ENCODE data around the gene CCDC85C.
A peak's percentile ranks its signal among the peaks of the same experiment; 100 is the strongest.

Gene CCDC85C

DNA sequence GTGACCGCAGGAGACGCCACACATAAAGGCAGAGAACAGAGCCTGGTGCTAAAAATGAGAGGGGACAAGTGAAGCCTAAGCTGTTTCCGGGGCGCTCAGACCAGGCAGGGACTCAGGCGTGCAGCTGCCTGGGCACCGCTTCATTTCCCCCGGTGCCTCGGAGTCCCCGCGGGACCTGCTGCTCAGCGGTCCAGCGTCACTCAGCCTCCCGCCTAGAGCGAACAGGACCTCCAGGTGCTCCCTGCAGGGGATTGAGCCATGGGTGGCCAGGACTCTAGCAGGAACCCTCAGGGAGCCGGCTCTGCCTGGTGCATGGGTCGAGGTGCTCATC, 31.0 kb downstream of the CCDC85C start:
- Histone ChIP-seq H3K23ac (ENCODE audit: low read length) (no peak overlapping the region), H4K8ac (ENCODE audit: low read depth, low read length) (no peak overlapping the region), H2BK120ac (ENCODE audit: low read depth, low read length) (peak overlapping the region; percentile 6), H2AK5ac (ENCODE audit: low read length) (peak overlapping the region; percentile 81), H4K5ac (ENCODE audit: low read length) (no peak overlapping the region), H3K4me3 (ENCODE audit: low read length) (no peak overlapping the region), H2BK15ac (replicated peaks; ENCODE audit: low read depth) (no peak overlapping the region), H2BK5ac (ENCODE audit: low read length) (no peak overlapping the region), H3K4me2 (ENCODE audit: low read length) (no peak overlapping the region), H3K79me1 (ENCODE audit: low read length) (peaks cover 2% of the 10 kb centered on the region), H3K56ac (ENCODE audit: low read length) (peak overlapping the region; percentile 53), H3K27me3 (ENCODE audit: insufficient read depth, low read length, poor library complexity) (no peaks in the 10 kb centered on the region), H3K9ac (ENCODE audit: low read length) (no peak overlapping the region), H3K79me2 (ENCODE audit: control insufficient read depth, insufficient read depth, low read length) (peaks cover 3% of the 10 kb centered on the region), H3K4ac (ENCODE audit: low read depth, low read length) (peak overlapping the region; percentile 27), H3K18ac (ENCODE audit: low read length) (peak overlapping the region; percentile 3), H3K27ac (ENCODE audit: low read depth, low read length) (no peak overlapping the region), H3K4me1 (ENCODE audit: control insufficient read depth, low read depth, low read length) (peaks cover 57% of the 10 kb centered on the region), H3K36me3 (ENCODE audit: control insufficient read depth, insufficient read depth, low read length) (no peaks in the 10 kb centered on the region)
- WGBS (ENCODE audit: extremely low coverage, insufficient coverage, low lambda C conversion rate): no CpG with 5 or more reads among the region's 16 CpGs
- DNase-seq: no peak

DNA sequence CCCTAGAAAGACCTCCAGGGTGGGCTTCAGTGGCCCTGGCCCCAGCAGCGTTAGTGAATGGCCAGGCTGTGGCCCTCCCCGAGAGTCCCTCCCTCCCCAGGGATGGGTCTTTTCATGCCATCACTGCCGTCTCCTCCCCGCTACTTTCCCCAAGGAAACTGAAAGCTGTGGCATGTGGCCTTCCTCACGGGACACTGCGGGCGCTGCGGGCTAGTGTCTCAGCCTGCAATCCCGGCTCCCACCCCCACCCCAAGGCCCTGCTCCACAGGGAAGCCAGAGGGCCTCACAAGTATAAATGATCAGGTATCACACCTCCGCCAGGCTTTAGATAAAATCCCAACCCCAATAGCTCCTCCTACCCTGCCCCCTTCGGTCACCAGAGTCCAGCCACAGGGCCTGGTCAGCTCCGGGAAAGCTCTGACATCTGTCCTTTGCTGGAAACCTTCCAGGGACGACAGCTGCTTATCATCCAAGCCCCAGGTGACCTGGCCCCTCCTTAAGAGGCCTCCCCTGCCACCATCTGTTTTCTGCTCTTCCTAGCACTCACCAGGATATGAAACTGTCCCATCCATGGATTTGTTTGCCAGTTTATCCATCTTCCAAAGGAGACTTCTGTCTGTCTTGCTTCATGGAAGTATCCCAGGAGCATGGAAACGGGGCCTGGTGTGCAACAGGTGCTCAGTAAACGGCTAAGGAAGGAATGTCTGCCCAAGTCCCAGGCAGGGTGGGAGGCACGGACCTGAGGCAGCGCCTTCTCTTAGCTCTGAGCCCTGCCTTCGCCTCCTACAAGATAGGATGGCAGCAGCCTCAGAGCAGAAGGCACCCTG, 31.6 kb downstream of the CCDC85C start:
- Histone ChIP-seq H3K79me2 (ENCODE audit: control insufficient read depth, insufficient read depth, low read length) (peaks cover 3% of the 10 kb centered on the region), H2AK5ac (ENCODE audit: low read length) (peak overlapping the region; percentile 97), H3K4me3 (ENCODE audit: low read length) (no peak overlapping the region), H3K23ac (ENCODE audit: low read length) (no peak overlapping the region), H4K8ac (ENCODE audit: low read depth, low read length) (no peak overlapping the region), H3K36me3 (ENCODE audit: control insufficient read depth, insufficient read depth, low read length) (no peaks in the 10 kb centered on the region), H3K27me3 (ENCODE audit: insufficient read depth, low read length, poor library complexity) (no peaks in the 10 kb centered on the region), H3K4me1 (ENCODE audit: control insufficient read depth, low read depth, low read length) (peaks cover 57% of the 10 kb centered on the region), H2BK5ac (ENCODE audit: low read length) (peak overlapping the region; percentile 76), H3K56ac (ENCODE audit: low read length) (peak overlapping the region; percentile 64), H3K18ac (ENCODE audit: low read length) (peak overlapping the region; percentile 31), H2BK120ac (ENCODE audit: low read depth, low read length) (peak overlapping the region; percentile 6), H3K27ac (ENCODE audit: low read depth, low read length) (no peak overlapping the region), H2BK15ac (replicated peaks; ENCODE audit: low read depth) (no peak overlapping the region), H3K4me2 (ENCODE audit: low read length) (no peak overlapping the region), H3K9ac (ENCODE audit: low read length) (no peak overlapping the region), H3K79me1 (ENCODE audit: low read length) (peaks cover 2% of the 10 kb centered on the region), H4K5ac (ENCODE audit: low read length) (no peak overlapping the region), H3K4ac (ENCODE audit: low read depth, low read length) (peak overlapping the region; percentile 29)
- no CpG with 5 or more reads among the region's 18 CpGs for WGBS (ENCODE audit: extremely low coverage, insufficient coverage, low lambda C conversion rate)
- peak; percentile 39 for DNase-seq

DNA sequence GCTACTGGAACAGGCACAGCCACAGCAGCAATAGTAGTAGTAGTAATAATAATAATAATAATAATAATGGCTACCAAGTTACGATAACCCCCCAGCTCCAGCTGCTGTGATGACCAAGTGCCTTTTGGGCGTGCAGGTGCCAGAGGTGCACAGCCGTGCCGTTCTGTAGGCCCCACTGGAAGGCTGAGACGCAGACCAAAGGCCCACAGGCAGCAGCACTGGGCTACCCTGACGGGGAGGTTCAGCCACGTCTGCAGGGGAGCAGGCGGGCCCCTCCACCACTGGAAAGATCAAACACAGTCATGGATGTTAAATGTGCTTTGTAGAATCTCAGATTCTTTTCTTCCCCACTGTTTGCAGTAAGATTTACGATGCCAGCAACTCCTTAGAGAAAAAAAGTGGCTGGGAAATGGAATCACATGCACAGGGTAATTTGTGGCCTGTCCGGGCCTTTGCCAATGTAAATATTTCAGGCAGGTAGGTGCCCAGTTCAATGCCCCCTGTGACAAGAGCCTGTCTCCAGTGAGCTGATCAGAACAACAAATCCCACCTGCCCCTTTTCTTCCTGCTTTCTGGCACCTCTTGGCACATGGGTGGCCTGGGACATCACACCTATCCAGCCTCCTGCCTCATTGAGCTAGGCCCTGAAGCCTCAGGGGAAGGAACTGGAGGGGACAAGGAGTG, 32.6 kb downstream of the CCDC85C start:
- Histone ChIP-seq H4K5ac (ENCODE audit: low read length) (no peak overlapping the region), H3K18ac (ENCODE audit: low read length) (peak overlapping the region; percentile 31), H3K79me2 (ENCODE audit: control insufficient read depth, insufficient read depth, low read length) (peaks cover 3% of the 10 kb centered on the region), H2BK5ac (ENCODE audit: low read length) (peak overlapping the region; percentile 76), H3K79me1 (ENCODE audit: low read length) (peaks cover 2% of the 10 kb centered on the region), H3K23ac (ENCODE audit: low read length) (no peak overlapping the region), H3K36me3 (ENCODE audit: control insufficient read depth, insufficient read depth, low read length) (no peaks in the 10 kb centered on the region), H3K27ac (ENCODE audit: low read depth, low read length) (no peak overlapping the region), H3K4me1 (ENCODE audit: control insufficient read depth, low read depth, low read length) (peaks cover 54% of the 10 kb centered on the region), H3K9ac (ENCODE audit: low read length) (no peak overlapping the region), H3K4me3 (ENCODE audit: low read length) (no peak overlapping the region), H3K56ac (ENCODE audit: low read length) (peak overlapping the region; percentile 79), H3K4ac (ENCODE audit: low read depth, low read length) (no peak overlapping the region), H3K27me3 (ENCODE audit: insufficient read depth, low read length, poor library complexity) (no peaks in the 10 kb centered on the region), H2BK15ac (replicated peaks; ENCODE audit: low read depth) (no peak overlapping the region), H4K8ac (ENCODE audit: low read depth, low read length) (no peak overlapping the region), H3K4me2 (ENCODE audit: low read length) (no peak overlapping the region), H2AK5ac (ENCODE audit: low read length) (peak overlapping the region; percentile 97), H2BK120ac (ENCODE audit: low read depth, low read length) (no peak overlapping the region)
- no CpG with 5 or more reads among the region's 10 CpGs for WGBS (ENCODE audit: extremely low coverage, insufficient coverage, low lambda C conversion rate)
- no peak for DNase-seq

GRCh38 chr14:99570544-99571302, 33.3 kb downstream of the CCDC85C start:
- H2BK120ac ChIP-seq (ENCODE audit: low read depth, low read length): peak overlapping the region; percentile 14
- no peak overlapping the region for H4K8ac ChIP-seq (ENCODE audit: low read depth, low read length)
- no CpG with 5 or more reads among the region's 12 CpGs for WGBS (ENCODE audit: extremely low coverage, insufficient coverage, low lambda C conversion rate)
- H2AK5ac ChIP-seq (ENCODE audit: low read length): no peak overlapping the region
- peak overlapping the region; percentile 56 for H3K4ac ChIP-seq (ENCODE audit: low read depth, low read length)
- no peak overlapping the region for H3K23ac ChIP-seq (ENCODE audit: low read length)
- peak overlapping the region; percentile 13 for H3K9ac ChIP-seq (ENCODE audit: low read length)
- peak overlapping the region; percentile 13 for H2BK5ac ChIP-seq (ENCODE audit: low read length)
- peaks cover 51% of the 10 kb centered on the region for H3K4me1 ChIP-seq (ENCODE audit: control insufficient read depth, low read depth, low read length)
- H4K5ac ChIP-seq (ENCODE audit: low read length): no peak overlapping the region
- H3K4me3 ChIP-seq (ENCODE audit: low read length): no peak overlapping the region
- H3K79me1 ChIP-seq (ENCODE audit: low read length): peaks cover 2% of the 10 kb centered on the region
- H3K27me3 ChIP-seq (ENCODE audit: insufficient read depth, low read length, poor library complexity): no peaks in the 10 kb centered on the region
- H3K36me3 ChIP-seq (ENCODE audit: control insufficient read depth, insufficient read depth, low read length): no peaks in the 10 kb centered on the region
- H3K79me2 ChIP-seq (ENCODE audit: control insufficient read depth, insufficient read depth, low read length): peaks cover 3% of the 10 kb centered on the region
- no peak overlapping the region for H3K27ac ChIP-seq (ENCODE audit: low read depth, low read length)
- H3K56ac ChIP-seq (ENCODE audit: low read length): peak overlapping the region; percentile 79
- no peak overlapping the region for H2BK15ac ChIP-seq (replicated peaks; ENCODE audit: low read depth)
- peak overlapping the region; percentile 32 for H3K18ac ChIP-seq (ENCODE audit: low read length)
- no peak overlapping the region for H3K4me2 ChIP-seq (ENCODE audit: low read length)
- DNase-seq: peak; percentile 75

- H2BK15ac ChIP-seq (replicated peaks; ENCODE audit: low read depth): no peak overlapping the region
- no peak overlapping the region for H3K23ac ChIP-seq (ENCODE audit: low read length)
- H2AK5ac ChIP-seq (ENCODE audit: low read length): peak overlapping the region; percentile 88
- no peak overlapping the region for H2BK120ac ChIP-seq (ENCODE audit: low read depth, low read length)
- H4K8ac ChIP-seq (ENCODE audit: low read depth, low read length): no peak overlapping the region
- peaks cover 2% of the 10 kb centered on the region for H3K79me1 ChIP-seq (ENCODE audit: low read length)
- H4K5ac ChIP-seq (ENCODE audit: low read length): no peak overlapping the region
- no peak overlapping the region for H3K18ac ChIP-seq (ENCODE audit: low read length)
- peak overlapping the region; percentile 79 for H3K56ac ChIP-seq (ENCODE audit: low read length)
- H3K4ac ChIP-seq (ENCODE audit: low read depth, low read length): peak overlapping the region; percentile 56
- WGBS (ENCODE audit: extremely low coverage, insufficient coverage, low lambda C conversion rate): no CpG with 5 or more reads among the region's 14 CpGs
- H3K4me3 ChIP-seq (ENCODE audit: low read length): no peak overlapping the region
- H3K27ac ChIP-seq (ENCODE audit: low read depth, low read length): no peak overlapping the region
- no peak overlapping the region for H3K9ac ChIP-seq (ENCODE audit: low read length)
- peaks cover 45% of the 10 kb centered on the region for H3K4me1 ChIP-seq (ENCODE audit: control insufficient read depth, low read depth, low read length)
- no peaks in the 10 kb centered on the region for H3K36me3 ChIP-seq (ENCODE audit: control insufficient read depth, insufficient read depth, low read length)
- no peaks in the 10 kb centered on the region for H3K27me3 ChIP-seq (ENCODE audit: insufficient read depth, low read length, poor library complexity)
- DNase-seq: no peak
- no peak overlapping the region for H3K4me2 ChIP-seq (ENCODE audit: low read length)
- H3K79me2 ChIP-seq (ENCODE audit: control insufficient read depth, insufficient read depth, low read length): peaks cover 3% of the 10 kb centered on the region
- no peak overlapping the region for H2BK5ac ChIP-seq (ENCODE audit: low read length)
Observed at GRCh38 chr14:99569725-99570543, 34.1 kb downstream of the CCDC85C start.
